ENCODE measurements around the gene ORAI3.

DNA sequence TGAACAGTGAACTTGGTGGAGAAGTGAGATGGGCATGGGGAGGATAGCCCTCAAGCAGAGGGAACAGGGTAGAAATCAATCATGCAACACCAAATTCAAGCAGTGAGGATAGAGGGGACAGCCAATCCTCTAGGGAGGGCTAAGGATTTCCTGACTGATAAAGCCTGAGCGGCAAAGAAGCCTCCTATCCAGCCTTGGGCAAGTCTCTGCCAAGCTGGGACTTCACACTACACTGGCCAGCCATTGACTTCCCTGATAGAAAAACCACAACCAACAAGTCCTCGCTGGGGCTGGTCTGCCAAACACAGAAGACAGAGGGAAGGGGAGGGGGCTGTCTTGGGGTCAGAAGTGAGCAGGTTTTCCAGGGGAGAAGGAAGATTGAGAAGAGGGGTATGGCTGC is 28.0 kb upstream of the ORAI3 start:
- TF ChIP-seq, protein P1, sequence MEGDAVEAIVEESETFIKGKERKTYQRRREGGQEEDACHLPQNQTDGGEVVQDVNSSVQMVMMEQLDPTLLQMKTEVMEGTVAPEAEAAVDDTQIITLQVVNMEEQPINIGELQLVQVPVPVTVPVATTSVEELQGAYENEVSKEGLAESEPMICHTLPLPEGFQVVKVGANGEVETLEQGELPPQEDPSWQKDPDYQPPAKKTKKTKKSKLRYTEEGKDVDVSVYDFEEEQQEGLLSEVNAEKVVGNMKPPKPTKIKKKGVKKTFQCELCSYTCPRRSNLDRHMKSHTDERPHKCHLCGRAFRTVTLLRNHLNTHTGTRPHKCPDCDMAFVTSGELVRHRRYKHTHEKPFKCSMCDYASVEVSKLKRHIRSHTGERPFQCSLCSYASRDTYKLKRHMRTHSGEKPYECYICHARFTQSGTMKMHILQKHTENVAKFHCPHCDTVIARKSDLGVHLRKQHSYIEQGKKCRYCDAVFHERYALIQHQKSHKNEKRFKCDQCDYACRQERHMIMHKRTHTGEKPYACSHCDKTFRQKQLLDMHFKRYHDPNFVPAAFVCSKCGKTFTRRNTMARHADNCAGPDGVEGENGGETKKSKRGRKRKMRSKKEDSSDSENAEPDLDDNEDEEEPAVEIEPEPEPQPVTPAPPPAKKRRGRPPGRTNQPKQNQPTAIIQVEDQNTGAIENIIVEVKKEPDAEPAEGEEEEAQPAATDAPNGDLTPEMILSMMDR (conservative IDR thresholded peaks at IDR 0.05; ENCODE audit: low read length) = no peak
- TF ChIP-seq EZH2phosphoT487 (IDR thresholded peaks at IDR 0.05; ENCODE audit: borderline replicate concordance, low read depth, low read length) = no peak
